ENCODE measurements around the gene SLC27A4. TPM values are rescaled to one million over a fixed set of nuclear protein-coding genes. Genes with fewer than 3 reads are reported as not detected.

Gene SLC27A4
- total RNA-seq, 1 donor from 2014 or later, result 26.4 TPM

GRCh38 chr9:128349125-128349524 lies 8.8 kb downstream of the SLC27A4 start:
- H3K27ac Mint-ChIP-seq, result no peak overlapping the region

DNA sequence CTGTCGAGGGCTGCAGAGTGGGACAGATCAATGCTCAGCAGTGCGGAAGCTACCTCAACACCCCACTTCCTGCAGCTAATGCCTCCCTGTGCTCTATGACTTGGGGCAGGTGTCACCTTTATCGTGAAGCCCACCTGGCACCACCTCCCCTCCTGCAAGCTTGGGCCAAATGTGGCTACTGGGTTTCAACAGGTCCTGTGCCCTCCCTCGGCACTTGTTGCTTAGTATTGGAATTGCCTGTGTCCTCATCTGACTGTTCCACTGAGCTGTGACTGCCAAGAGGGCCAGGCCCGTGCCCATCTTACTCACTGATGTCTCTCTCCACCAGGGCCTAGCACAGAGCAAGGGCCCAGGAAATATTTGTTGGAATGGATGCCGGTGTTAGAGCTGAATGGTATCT lies 9.4 kb downstream of the SLC27A4 start:
- H3K4me3 Mint-ChIP-seq (ENCODE audit: low read depth), result no peak overlapping the region
- H3K27me3 Mint-ChIP-seq, result no peaks in the 10 kb centered on the region
- H3K36me3 Mint-ChIP-seq (ENCODE audit: insufficient read depth), result peaks cover 8% of the 10 kb centered on the region
- H3K4me1 Mint-ChIP-seq (ENCODE audit: low read depth), result no peaks in the 10 kb centered on the region
- no peak for TF ChIP-seq CTCF (IDR thresholded peaks at IDR 0.05; ENCODE audit: unreplicated experiment)
- H3K27ac Mint-ChIP-seq, result no peak overlapping the region
- H3K9me3 Mint-ChIP-seq (ENCODE audit: low read depth), result no peaks in the 10 kb centered on the region
- no peak for DNase-seq (ENCODE audit: low spot score, unreplicated experiment)

More at GRCh38 chr9:128349125-128349524, 8.8 kb downstream of the SLC27A4 start:
- Mint-ChIP-seq H3K27me3 (no peaks in the 10 kb centered on the region), H3K36me3 (ENCODE audit: insufficient read depth) (peaks cover 8% of the 10 kb centered on the region), H3K9me3 (ENCODE audit: low read depth) (no peaks in the 10 kb centered on the region), H3K4me1 (ENCODE audit: low read depth) (no peaks in the 10 kb centered on the region), H3K4me3 (ENCODE audit: low read depth) (no peak overlapping the region)
- no peak for TF ChIP-seq CTCF (IDR thresholded peaks at IDR 0.05; ENCODE audit: unreplicated experiment)
- no peak for DNase-seq (ENCODE audit: low spot score, unreplicated experiment)

- Mint-ChIP-seq H3K36me3 (ENCODE audit: insufficient read depth) (peaks cover 8% of the 10 kb centered on the region), H3K9me3 (ENCODE audit: low read depth) (no peaks in the 10 kb centered on the region), H3K4me1 (ENCODE audit: low read depth) (no peaks in the 10 kb centered on the region), H3K27me3 (no peaks in the 10 kb centered on the region), H3K4me3 (ENCODE audit: low read depth) (no peak overlapping the region), H3K27ac (no peak overlapping the region)
- DNase-seq (ENCODE audit: low spot score, unreplicated experiment), result no peak
- TF ChIP-seq CTCF (IDR thresholded peaks at IDR 0.05; ENCODE audit: unreplicated experiment), result no peak
Measured at GRCh38 chr9:128355451-128355850, 15.1 kb downstream of the SLC27A4 start.

DNA sequence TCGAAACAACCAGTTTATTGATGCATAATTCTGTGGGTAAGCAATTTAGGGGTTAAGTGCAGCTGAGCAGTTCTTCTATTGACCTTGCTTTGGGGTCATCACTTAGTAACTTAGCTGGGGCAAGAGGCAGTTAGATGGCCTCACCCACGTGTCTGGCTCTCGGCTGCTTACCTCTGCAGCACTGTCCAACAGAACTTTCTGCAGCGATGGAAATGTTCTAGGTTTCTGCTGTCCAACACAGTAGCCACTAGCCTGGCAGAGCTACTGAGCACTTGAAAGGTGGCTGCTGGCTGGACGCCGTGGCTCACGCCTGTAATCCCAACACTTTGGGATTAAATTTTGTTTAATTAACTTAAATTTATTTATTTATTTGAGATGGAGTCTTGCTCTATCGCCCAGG lies 17.8 kb downstream of the SLC27A4 start:
- no peaks in the 10 kb centered on the region for H3K4me1 Mint-ChIP-seq (ENCODE audit: low read depth)
- DNase-seq (ENCODE audit: low spot score, unreplicated experiment), result no peak
- TF ChIP-seq CTCF (IDR thresholded peaks at IDR 0.05; ENCODE audit: unreplicated experiment), result no peak
- peaks cover 4% of the 10 kb centered on the region for H3K36me3 Mint-ChIP-seq (ENCODE audit: insufficient read depth)
- H3K4me3 Mint-ChIP-seq (ENCODE audit: low read depth), result no peak overlapping the region
- H3K9me3 Mint-ChIP-seq (ENCODE audit: low read depth), result no peaks in the 10 kb centered on the region
- H3K27ac Mint-ChIP-seq, result no peak overlapping the region
- no peaks in the 10 kb centered on the region for H3K27me3 Mint-ChIP-seq

GRCh38 chr9:128358861-128359260 lies 18.5 kb downstream of the SLC27A4 start:
- Mint-ChIP-seq H3K4me1 (ENCODE audit: low read depth) (no peaks in the 10 kb centered on the region), H3K27me3 (no peaks in the 10 kb centered on the region), H3K4me3 (ENCODE audit: low read depth) (no peak overlapping the region), H3K36me3 (ENCODE audit: insufficient read depth) (peaks cover 4% of the 10 kb centered on the region), H3K9me3 (ENCODE audit: low read depth) (no peaks in the 10 kb centered on the region), H3K27ac (no peak overlapping the region)
- TF ChIP-seq CTCF (IDR thresholded peaks at IDR 0.05; ENCODE audit: unreplicated experiment), result no peak
- DNase-seq (ENCODE audit: low spot score, unreplicated experiment), result no peak
